ENCODE results near the gene ZNF143. TPM values are rescaled to one million over a fixed set of nuclear protein-coding genes. Genes with fewer than 3 reads are reported as not detected.

The ZNF143 gene
- total RNA-seq, 1 donor from 2014 or later, result 16.6 TPM

GRCh38 chr11:9516113-9516512, 55.3 kb downstream of the ZNF143 start:
- no peak overlapping the region for H3K27ac Mint-ChIP-seq (ENCODE audit: unreplicated experiment)
- peaks cover 11% of the 10 kb centered on the region for H3K4me1 Mint-ChIP-seq (ENCODE audit: low read depth)
- no peaks in the 10 kb centered on the region for H3K27me3 Mint-ChIP-seq (ENCODE audit: low read depth)
- no peak for TF ChIP-seq CTCF (IDR thresholded peaks at IDR 0.05)
- H3K4me3 Mint-ChIP-seq (ENCODE audit: unreplicated experiment), result no peak overlapping the region
- no peaks in the 10 kb centered on the region for H3K9me3 Mint-ChIP-seq (ENCODE audit: low read depth)
- peaks cover 24% of the 10 kb centered on the region for H3K36me3 Mint-ChIP-seq (ENCODE audit: low read depth)
- no peak for DNase-seq (ENCODE audit: low spot score)

GRCh38 chr11:9518835-9519410, 58.1 kb downstream of the ZNF143 start:
- no peak for TF ChIP-seq CTCF (IDR thresholded peaks at IDR 0.05)
- no peak for DNase-seq (ENCODE audit: low spot score)
- no peaks in the 10 kb centered on the region for H3K9me3 Mint-ChIP-seq (ENCODE audit: low read depth)
- H3K4me3 Mint-ChIP-seq (ENCODE audit: unreplicated experiment), result no peak overlapping the region
- H3K36me3 Mint-ChIP-seq (ENCODE audit: low read depth), result peaks cover 15% of the 10 kb centered on the region
- peaks cover 17% of the 10 kb centered on the region for H3K4me1 Mint-ChIP-seq (ENCODE audit: low read depth)
- H3K27me3 Mint-ChIP-seq (ENCODE audit: low read depth), result no peaks in the 10 kb centered on the region
- no peak overlapping the region for H3K27ac Mint-ChIP-seq (ENCODE audit: unreplicated experiment)

GRCh38 chr11:9524001-9524400, 63.2 kb downstream of the ZNF143 start:
- DNase-seq (ENCODE audit: low spot score), result no peak
- H3K27ac Mint-ChIP-seq (ENCODE audit: unreplicated experiment), result peak overlapping the region; percentile 59
- no peak overlapping the region for H3K4me3 Mint-ChIP-seq (ENCODE audit: unreplicated experiment)
- H3K4me1 Mint-ChIP-seq (ENCODE audit: low read depth), result peaks cover 54% of the 10 kb centered on the region
- no peak for TF ChIP-seq CTCF (IDR thresholded peaks at IDR 0.05)
- no peaks in the 10 kb centered on the region for H3K9me3 Mint-ChIP-seq (ENCODE audit: low read depth)
- no peaks in the 10 kb centered on the region for H3K27me3 Mint-ChIP-seq (ENCODE audit: low read depth)
- no peaks in the 10 kb centered on the region for H3K36me3 Mint-ChIP-seq (ENCODE audit: low read depth)

- Mint-ChIP-seq H3K4me1 (ENCODE audit: low read depth) (peaks cover 61% of the 10 kb centered on the region), H3K27ac (ENCODE audit: unreplicated experiment) (peak overlapping the region; percentile 61), H3K27me3 (ENCODE audit: low read depth) (no peaks in the 10 kb centered on the region), H3K4me3 (ENCODE audit: unreplicated experiment) (no peak overlapping the region), H3K36me3 (ENCODE audit: low read depth) (no peaks in the 10 kb centered on the region), H3K9me3 (ENCODE audit: low read depth) (no peaks in the 10 kb centered on the region)
- TF ChIP-seq CTCF (IDR thresholded peaks at IDR 0.05), result no peak
- no peak for DNase-seq (ENCODE audit: low spot score)
Observed at GRCh38 chr11:9525116-9525515, 64.3 kb downstream of the ZNF143 start.

GRCh38 chr11:9527481-9528135, 66.8 kb downstream of the ZNF143 start:
- peak overlapping the region; percentile 43 for H3K4me3 Mint-ChIP-seq (ENCODE audit: unreplicated experiment)
- H3K4me1 Mint-ChIP-seq (ENCODE audit: low read depth), result peaks cover 64% of the 10 kb centered on the region
- H3K9me3 Mint-ChIP-seq (ENCODE audit: low read depth), result no peaks in the 10 kb centered on the region
- TF ChIP-seq CTCF (IDR thresholded peaks at IDR 0.05), result no peak
- no peaks in the 10 kb centered on the region for H3K36me3 Mint-ChIP-seq (ENCODE audit: low read depth)
- H3K27me3 Mint-ChIP-seq (ENCODE audit: low read depth), result no peaks in the 10 kb centered on the region
- DNase-seq (ENCODE audit: low spot score), result no peak
- peak overlapping the region; percentile 93 for H3K27ac Mint-ChIP-seq (ENCODE audit: unreplicated experiment)

All from chondrocyte (in vitro differentiated cells).